ENCODE data around the gene IFT57. TPM values are rescaled to one million over a fixed set of nuclear protein-coding genes. Genes with fewer than 3 reads are reported as not detected.

Gene IFT57
- total and polyA plus RNA-seq, 9 of the 15 experiments (the other 6 are each of a cell fraction or from before 2014, with no cell fraction given) = 1.5 to 20.1 (median 9.9) TPM

DNA sequence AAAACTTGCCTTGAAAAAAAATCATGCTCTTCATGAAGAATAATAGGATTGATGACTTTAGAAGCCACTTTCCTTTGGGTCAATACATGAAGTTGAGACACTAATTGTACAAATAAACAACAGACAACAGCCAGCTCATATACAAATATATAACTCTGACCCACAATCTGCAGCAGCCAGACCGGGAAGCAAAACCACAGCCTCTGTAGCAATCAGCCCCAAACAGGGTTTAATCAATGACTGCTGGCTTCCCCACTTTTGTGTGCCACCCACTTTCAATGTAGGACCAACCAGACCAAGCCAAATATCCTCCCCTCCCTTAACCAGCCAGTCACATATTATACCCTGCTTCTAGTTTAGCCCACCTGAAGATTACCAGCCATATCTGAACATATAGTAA lies 39.0 kb downstream of the IFT57 start:
- Histone ChIP-seq H3K27ac (ENCODE audit: extremely low read depth, low read depth, low read length) (no peak overlapping the region), H3K27me3 (ENCODE audit: control insufficient read depth in 2 of 2, insufficient read depth in 2 of 2, low read length in 2 of 2) (no peaks in the 10 kb centered on the region), H3K9me3 (replicated peaks; ENCODE audit: control insufficient read depth, insufficient read depth, low read depth, low read length) (no peaks in the 10 kb centered on the region), H4K20me1 (replicated peaks; ENCODE audit: control insufficient read depth, insufficient read depth, low read length) (no peaks in the 10 kb centered on the region), H3K4me2 (ENCODE audit: insufficient read depth, low read length) (no peak overlapping the region), H3K4me3 (no peak overlapping the region), H3K9ac (ENCODE audit: insufficient read depth in 1 of 2, low read depth in 2 of 2, low read length in 2 of 2) (no peak overlapping the region), H2AFZ (ENCODE audit: low read depth, low read length) (no peak overlapping the region), H3K79me2 (ENCODE audit: control insufficient read depth, insufficient read depth, low read length) (no peaks in the 10 kb centered on the region), H3K4me1 (replicated peaks in 1 of 2; ENCODE audit: control insufficient read depth in 2 of 2, insufficient read depth in 2 of 2, low read length in 2 of 2) (no peaks in the 10 kb centered on the region), H3K9me1 (ENCODE audit: control insufficient read depth, insufficient read depth, low read length) (no peaks in the 10 kb centered on the region), H3K36me3 (ENCODE audit: control insufficient read depth, insufficient read depth, low read length) (no peaks in the 10 kb centered on the region)
- no peak for ATAC-seq
- in situ Hi-C loops (cut with MboI) (no loop called here), intact Hi-C loops (cut with micrococcal nuclease) (no loop called here)
- no peak for TF ChIP-seq SNIP1 (IDR thresholded peaks at IDR 0.05; ENCODE audit: low read depth)
- TF ChIP-seq CBFA2T3 (IDR thresholded peaks at IDR 0.05) = peak; percentile 30; the same call in 1 of the 2 replicates
- TF ChIP-seq, protein P1, sequence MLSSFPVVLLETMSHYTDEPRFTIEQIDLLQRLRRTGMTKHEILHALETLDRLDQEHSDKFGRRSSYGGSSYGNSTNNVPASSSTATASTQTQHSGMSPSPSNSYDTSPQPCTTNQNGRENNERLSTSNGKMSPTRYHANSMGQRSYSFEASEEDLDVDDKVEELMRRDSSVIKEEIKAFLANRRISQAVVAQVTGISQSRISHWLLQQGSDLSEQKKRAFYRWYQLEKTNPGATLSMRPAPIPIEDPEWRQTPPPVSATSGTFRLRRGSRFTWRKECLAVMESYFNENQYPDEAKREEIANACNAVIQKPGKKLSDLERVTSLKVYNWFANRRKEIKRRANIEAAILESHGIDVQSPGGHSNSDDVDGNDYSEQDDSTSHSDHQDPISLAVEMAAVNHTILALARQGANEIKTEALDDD (IDR thresholded peaks at IDR 0.05) = 0 out of 2 replicates have a peak, but pooled peaks have one; percentile 35
- no peak for TF ChIP-seq ZNF253 (CRISPR knock-in tag; conservative IDR thresholded peaks at IDR 0.05)
- TF ChIP-seq TCF3 (CRISPR knock-in tag; IDR thresholded peaks at IDR 0.05) = peak; percentile 58; the same call in 1 of the 2 replicates
- TF ChIP-seq ZNF584 (CRISPR knock-in tag; IDR thresholded peaks at IDR 0.05; ENCODE audit: low read depth) = no peak
- DNase-seq (ENCODE audit: extremely low read depth in 1 of 4, low spot score in 3 of 4) = no peak
- no TSS peak for BruUV-seq (replicated peaks)
- FAIRE-seq = no peak
- WGBS (ENCODE audit: insufficient coverage, low coverage, missing lambda C conversion rate) = 9% methylated on average over 1 of the region's 1 CpG
- ChIA-PET POLR2A (no interaction called here), CTCF (ENCODE audit: low intra/inter-chr PET ratio) (no interaction called here)

DNA sequence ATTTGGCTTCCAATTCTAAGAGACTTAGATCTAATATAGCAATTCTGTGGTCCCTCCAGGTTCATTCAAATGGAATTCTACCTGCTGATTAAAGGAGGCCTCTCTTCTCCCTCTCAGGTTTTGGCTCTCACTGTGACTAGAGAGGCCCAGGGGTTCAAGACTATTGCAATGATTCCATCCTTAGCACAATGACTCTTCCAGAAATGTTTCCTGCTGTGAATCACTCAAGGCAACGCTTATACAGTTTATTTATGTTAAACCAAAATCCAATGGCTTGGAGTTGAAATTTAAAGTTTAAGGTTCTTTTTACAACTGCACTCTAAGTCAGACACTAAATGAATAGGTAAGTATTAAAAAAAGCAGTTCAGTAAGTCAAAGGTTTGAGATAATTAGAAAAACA lies 39.9 kb downstream of the IFT57 start:
- no peaks in the 10 kb centered on the region for H3K9me1 ChIP-seq (ENCODE audit: control insufficient read depth, insufficient read depth, low read length)
- ChIA-PET CTCF (ENCODE audit: low intra/inter-chr PET ratio) (no interaction called here), POLR2A (no interaction called here)
- no peak overlapping the region for H3K4me2 ChIP-seq (ENCODE audit: insufficient read depth, low read length)
- no peak overlapping the region for H3K27ac ChIP-seq (ENCODE audit: extremely low read depth, low read depth, low read length)
- intact Hi-C loops (cut with micrococcal nuclease) (no loop called here), in situ Hi-C loops (cut with MboI) (no loop called here)
- H3K4me3 ChIP-seq = no peak overlapping the region
- H3K9ac ChIP-seq (ENCODE audit: insufficient read depth in 1 of 2, low read depth in 2 of 2, low read length in 2 of 2) = no peak overlapping the region
- no peak for TF ChIP-seq CBX1 (IDR thresholded peaks at IDR 0.05; ENCODE audit: low read depth)
- TF ChIP-seq TCFL5 (CRISPR knock-in tag; conservative IDR thresholded peaks at IDR 0.05) = no peak
- TF ChIP-seq POLR2B (IDR thresholded peaks at IDR 0.05; ENCODE audit: low read depth, partially characterized antibody) = no peak
- no peak for TF ChIP-seq ZNF23 (CRISPR knock-in tag; IDR thresholded peaks at IDR 0.05)
- TF ChIP-seq PRMT5 (CRISPR knock-in tag; IDR thresholded peaks at IDR 0.05) = no peak
- TF ChIP-seq RBM39 (optimal IDR thresholded peaks at IDR 0.05; ENCODE audit: low read depth, low read length) = no peak
- no peak for TF ChIP-seq NFIC (IDR thresholded peaks at IDR 0.05)
- TF ChIP-seq ZNF445 (CRISPR knock-in tag; IDR thresholded peaks at IDR 0.05; ENCODE audit: low read depth) = no peak
- TF ChIP-seq NFIX (CRISPR knock-in tag; IDR thresholded peaks at IDR 0.05; ENCODE audit: low read depth) = no peak
- TF ChIP-seq MED1 (CRISPR knock-in tag; IDR thresholded peaks at IDR 0.05; ENCODE audit: borderline replicate concordance) = no peak
- TF ChIP-seq BRD4 (IDR thresholded peaks at IDR 0.05) = no peak
- no peak overlapping the region for H2AFZ ChIP-seq (ENCODE audit: low read depth, low read length)
- H3K4me1 ChIP-seq (replicated peaks in 1 of 2; ENCODE audit: control insufficient read depth in 2 of 2, insufficient read depth in 2 of 2, low read length in 2 of 2) = no peaks in the 10 kb centered on the region
- 15% methylated on average over 1 of the region's 1 CpG for WGBS (ENCODE audit: insufficient coverage, low coverage, missing lambda C conversion rate)
- FAIRE-seq (no peak), DNase-seq (ENCODE audit: extremely low read depth in 1 of 4, low spot score in 3 of 4) (no peak), ATAC-seq (no peak)
- no peaks in the 10 kb centered on the region for H3K79me2 ChIP-seq (ENCODE audit: control insufficient read depth, insufficient read depth, low read length)
- BruUV-seq (replicated peaks) = no TSS peak
- no peaks in the 10 kb centered on the region for H4K20me1 ChIP-seq (replicated peaks; ENCODE audit: control insufficient read depth, insufficient read depth, low read length)
- no peaks in the 10 kb centered on the region for H3K27me3 ChIP-seq (ENCODE audit: control insufficient read depth in 2 of 2, insufficient read depth in 2 of 2, low read length in 2 of 2)
- H3K9me3 ChIP-seq (replicated peaks; ENCODE audit: control insufficient read depth, insufficient read depth, low read depth, low read length) = no peaks in the 10 kb centered on the region
- H3K36me3 ChIP-seq (ENCODE audit: control insufficient read depth, insufficient read depth, low read length) = no peaks in the 10 kb centered on the region
